Lung (tissue), 12 donors: Measurements from ENCODE around the gene RNF220. TPM values are rescaled to one million over a fixed set of nuclear protein-coding genes. Genes with fewer than 3 reads are reported as not detected.

Experiments
- ATAC-seq: fragments of 200-7000 bp; cut with Tn5 transposase; one replicate; pipeline ENCODE4 v1.9.1; 2020; ENCODE audit warnings: moderate number of reproducible peaks; ENCODE audit not compliant: insufficient read depth, low FRiP score
- DNase-seq, 3 donors: peaks; one replicate each; pipeline ENCODE4 v3.0.0-alpha.2; 2013 to 2017
- H3K27ac ChIP-seq, 2 donors: one replicate each; pipeline ENCODE4 v1.5.1; 2013; ENCODE audit warnings: mild to moderate bottlenecking in 2 of 2, moderate library complexity in 2 of 2, control low read depth in 1 of 2, inconsistent platforms in 1 of 2, low read depth in 1 of 2, low read length in 1 of 2
- H3K27me3 ChIP-seq, 3 donors: one replicate each; pipeline ENCODE4 v1.5.1; 2013; ENCODE audit warnings: low read length in 2 of 3; ENCODE audit not compliant: control insufficient read depth in 3 of 3, insufficient read depth in 3 of 3
- H3K36me3 ChIP-seq, 4 donors: one replicate each; pipeline ENCODE4 v1.5.1; 2013; ENCODE audit warnings: low read length in 4 of 4, mild to moderate bottlenecking in 1 of 4, moderate library complexity in 1 of 4; ENCODE audit not compliant: control insufficient read depth in 4 of 4, insufficient read depth in 4 of 4
- H3K4me1 ChIP-seq, 5 donors: one replicate each; pipeline ENCODE4 v1.5.1; 2013; ENCODE audit warnings: low read length in 5 of 5, mild to moderate bottlenecking in 2 of 5, moderate library complexity in 1 of 5; ENCODE audit not compliant: control insufficient read depth in 5 of 5, insufficient read depth in 5 of 5
- H3K4me3 ChIP-seq: one replicate; pipeline ENCODE4 v1.5.1; 2013; ENCODE audit warnings: mild to moderate bottlenecking, control low read depth, moderate library complexity
- H3K9ac ChIP-seq, 2 donors: one replicate each; pipeline ENCODE4 v1.5.1; 2013; ENCODE audit warnings: low read length in 2 of 2, control low read depth in 1 of 2; ENCODE audit not compliant: insufficient read depth in 1 of 2
- H3K9me3 ChIP-seq, 4 donors: one replicate each; pipeline ENCODE4 v1.5.1; 2013; ENCODE audit warnings: low read length in 3 of 4, mild to moderate bottlenecking in 1 of 4, moderate library complexity in 1 of 4; ENCODE audit not compliant: control insufficient read depth in 4 of 4, insufficient read depth in 3 of 4
- CTCF ChIP-seq: IDR thresholded peaks from 2 replicates; pipeline ENCODE4 v1.5.1; 2012; ENCODE audit warnings: mild to moderate bottlenecking; ENCODE audit errors: control extremely low read depth, extremely low read depth
- WGBS, 2 donors: extraction: QIAGEN DNeasy Blood & Tissue Kit; methylation state at CpG; one replicate each; pipeline ENCODE4 v1.1.7; 2013; 5-methylcytosine and 5-hydroxymethylcytosine counted together
- polyA plus RNA-seq, 2 donors: library from polyadenylated mRNA; stranded (reverse); fragments of 200-250 nt; gene quantifications; one replicate each; pipeline ENCODE4 v1.2.1, GENCODE V29; 2013
- total RNA-seq, 2 donors: library from RNA; depleted of rRNA in 1 of 2; stranded (reverse); fragments of >200 nt in 1 of 2; gene quantifications; one replicate each; pipeline ENCODE4 v1.2.1, GENCODE V29; 2014 to 2021
- donor health status: control.
- donor health status: control.
- donor health status: Bipolar disorder and iron deficiency.
- donor health status: healthy.
- donor health status: DM: yes; HTN: yes; CAD: no.

RNF220 gene
- total and polyA plus RNA-seq, 4 donors = 44.9 to 75.8 (median 69.5) TPM

DNA sequence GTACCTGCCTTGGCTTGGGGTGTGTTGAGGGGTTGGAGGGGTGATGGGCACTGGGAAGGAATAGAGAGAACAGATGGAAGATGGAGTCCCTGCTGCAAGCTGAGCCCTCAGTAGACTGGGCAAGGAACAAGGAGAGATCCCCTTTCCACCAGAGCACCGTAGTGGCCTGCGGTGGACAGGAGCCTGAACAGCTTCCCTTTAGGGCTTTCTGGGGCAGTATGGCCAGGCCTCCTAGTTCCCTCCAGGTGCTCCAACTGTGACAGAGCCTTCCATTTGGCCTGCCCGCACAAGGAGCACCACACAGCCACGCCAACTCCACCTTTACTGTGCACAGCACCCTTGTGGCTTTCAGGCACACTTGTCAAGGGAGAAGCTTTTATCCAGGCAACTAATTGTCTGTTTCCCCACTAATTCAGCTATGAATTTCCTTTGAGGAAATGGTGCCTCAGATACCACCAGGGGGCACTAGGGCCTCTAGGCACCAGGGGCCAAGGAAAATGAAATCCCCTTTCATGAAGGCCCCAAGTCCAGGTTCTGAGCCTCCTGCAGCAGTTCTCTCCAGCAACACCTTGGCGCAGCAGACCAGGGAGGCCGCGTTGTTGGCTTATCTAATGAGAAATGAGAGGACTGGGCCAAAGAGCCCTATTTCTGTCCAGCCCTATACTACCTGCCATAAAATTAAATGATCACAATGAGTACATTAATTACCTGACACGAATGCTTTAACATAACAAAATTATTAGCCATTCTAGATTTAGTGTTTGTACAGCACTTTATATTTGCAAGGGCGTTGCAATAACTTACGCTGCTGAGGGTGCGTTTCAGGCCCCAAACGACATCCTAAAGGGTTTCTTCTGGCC lies 26.9 kb upstream of the RNF220 start:
- peak; percentile 71 for TF ChIP-seq CTCF
- WGBS, 2 donors = 54 to 63% methylated on average over 12 of the region's 12 CpGs
- Histone ChIP-seq H3K27ac (no peak overlapping the region), H3K4me3 (no peak overlapping the region), H3K9ac (no peak overlapping the region), H3K4me1 (no peaks in the 10 kb centered on the region), H3K27me3 (peaks cover 0 to 7% (median 0%) of the 10 kb centered on the region in 3 donors), H3K36me3 (no peaks in the 10 kb centered on the region), H3K9me3 (no peaks in the 10 kb centered on the region)
- ATAC-seq (no peak), DNase-seq (peak; percentile 56 to 74 (median 59))

- Histone ChIP-seq H3K27me3 (peaks cover 0 to 12% (median 2%) of the 10 kb centered on the region in 3 donors), H3K36me3 (no peaks in the 10 kb centered on the region), H3K27ac (no peak overlapping the region), H3K9me3 (no peaks in the 10 kb centered on the region), H3K9ac (no peak overlapping the region), H3K4me3 (no peak overlapping the region), H3K4me1 (no peaks in the 10 kb centered on the region)
- no peak for TF ChIP-seq CTCF
- no peak for ATAC-seq
- 76 to 85% methylated on average over 3 of the region's 3 CpGs for WGBS, 2 donors
- DNase-seq = no peak
These were observed 24.3 kb upstream of the RNF220 start for GRCh38 chr1:44380666-44381177.

- Histone ChIP-seq H3K27ac (no peak overlapping the region), H3K4me1 (no peaks in the 10 kb centered on the region), H3K27me3 (peaks cover 0 to 10% (median 8%) of the 10 kb centered on the region in 3 donors), H3K9me3 (no peaks in the 10 kb centered on the region), H3K36me3 (no peaks in the 10 kb centered on the region), H3K9ac (no peak overlapping the region), H3K4me3 (no peak overlapping the region)
- WGBS, 2 donors = 65 to 83% methylated on average over 2 of the region's 2 CpGs
- TF ChIP-seq CTCF = no peak
- ATAC-seq (no peak), DNase-seq (no peak)
These were observed 16.5 kb upstream of the RNF220 start for GRCh38 chr1:44388551-44388950.
